ENCODE results near the gene CDAN1.

The CDAN1 gene

DNA sequence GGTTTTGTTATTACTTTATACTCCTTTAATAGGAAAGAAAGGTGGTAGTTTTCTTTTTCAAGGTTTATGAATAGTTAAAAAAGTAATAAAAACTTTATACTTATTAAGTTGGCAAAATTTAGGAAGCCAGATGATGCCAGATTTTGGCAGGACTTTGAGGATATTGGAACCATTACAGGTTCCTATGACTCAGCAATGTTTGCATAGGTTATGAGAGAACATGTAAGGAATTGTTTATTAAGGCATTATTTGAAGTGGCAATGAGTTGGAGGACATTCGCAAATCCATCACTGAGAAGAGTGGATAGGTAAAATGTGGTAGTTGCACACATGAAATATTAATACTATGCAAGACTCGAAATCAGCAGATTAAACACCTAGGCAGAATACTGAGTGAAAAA lies 29.9 kb downstream of the CDAN1 start:
- no peak for DNase-seq (ENCODE audit: extremely low read depth, insufficient read length)
- Histone ChIP-seq H3K27me3 (replicated peaks; ENCODE audit: control insufficient read depth, insufficient read depth, low read length) (no peaks in the 10 kb centered on the region), H3K36me3 (ENCODE audit: control insufficient read depth, insufficient read depth, low read length) (no peaks in the 10 kb centered on the region; the same call in 1 of the 2 replicates), H3K4me3 (replicated peaks; ENCODE audit: low read depth, low read length) (no peak overlapping the region)
- TF ChIP-seq, protein P1, sequence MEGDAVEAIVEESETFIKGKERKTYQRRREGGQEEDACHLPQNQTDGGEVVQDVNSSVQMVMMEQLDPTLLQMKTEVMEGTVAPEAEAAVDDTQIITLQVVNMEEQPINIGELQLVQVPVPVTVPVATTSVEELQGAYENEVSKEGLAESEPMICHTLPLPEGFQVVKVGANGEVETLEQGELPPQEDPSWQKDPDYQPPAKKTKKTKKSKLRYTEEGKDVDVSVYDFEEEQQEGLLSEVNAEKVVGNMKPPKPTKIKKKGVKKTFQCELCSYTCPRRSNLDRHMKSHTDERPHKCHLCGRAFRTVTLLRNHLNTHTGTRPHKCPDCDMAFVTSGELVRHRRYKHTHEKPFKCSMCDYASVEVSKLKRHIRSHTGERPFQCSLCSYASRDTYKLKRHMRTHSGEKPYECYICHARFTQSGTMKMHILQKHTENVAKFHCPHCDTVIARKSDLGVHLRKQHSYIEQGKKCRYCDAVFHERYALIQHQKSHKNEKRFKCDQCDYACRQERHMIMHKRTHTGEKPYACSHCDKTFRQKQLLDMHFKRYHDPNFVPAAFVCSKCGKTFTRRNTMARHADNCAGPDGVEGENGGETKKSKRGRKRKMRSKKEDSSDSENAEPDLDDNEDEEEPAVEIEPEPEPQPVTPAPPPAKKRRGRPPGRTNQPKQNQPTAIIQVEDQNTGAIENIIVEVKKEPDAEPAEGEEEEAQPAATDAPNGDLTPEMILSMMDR (IDR thresholded peaks at IDR 0.05; ENCODE audit: insufficient read depth, low read length, poor library complexity, severe bottlenecking): no peak

DNA sequence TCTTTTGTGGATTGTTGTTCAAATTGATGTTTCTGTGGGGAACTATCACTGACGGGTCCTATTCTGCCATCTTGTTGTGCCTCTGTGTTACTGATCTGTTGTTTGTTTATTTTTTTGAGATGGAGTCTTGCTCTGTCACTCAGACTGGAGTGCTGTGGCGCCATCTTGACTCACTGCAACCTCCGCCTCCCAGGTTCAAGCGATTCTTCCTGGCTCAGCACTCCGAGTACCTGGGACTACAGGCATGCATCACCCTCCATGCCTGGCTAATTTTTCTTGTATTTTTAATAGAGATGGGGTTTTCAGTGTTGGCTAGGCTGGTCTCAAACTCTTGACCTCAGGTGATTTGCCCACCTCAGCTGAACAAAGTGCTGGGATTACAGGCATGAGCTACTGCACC lies 31.6 kb downstream of the CDAN1 start:
- DNase-seq (ENCODE audit: extremely low read depth, insufficient read length): no peak
- H3K27me3 ChIP-seq (replicated peaks; ENCODE audit: control insufficient read depth, insufficient read depth, low read length): no peaks in the 10 kb centered on the region
- TF ChIP-seq, protein P1 (IDR thresholded peaks at IDR 0.05; ENCODE audit: insufficient read depth, low read length, poor library complexity, severe bottlenecking): no peak
- no peaks in the 10 kb centered on the region; the same call in 1 of the 2 replicates for H3K36me3 ChIP-seq (ENCODE audit: control insufficient read depth, insufficient read depth, low read length)
- H3K4me3 ChIP-seq (replicated peaks; ENCODE audit: low read depth, low read length): no peak overlapping the region

DNA sequence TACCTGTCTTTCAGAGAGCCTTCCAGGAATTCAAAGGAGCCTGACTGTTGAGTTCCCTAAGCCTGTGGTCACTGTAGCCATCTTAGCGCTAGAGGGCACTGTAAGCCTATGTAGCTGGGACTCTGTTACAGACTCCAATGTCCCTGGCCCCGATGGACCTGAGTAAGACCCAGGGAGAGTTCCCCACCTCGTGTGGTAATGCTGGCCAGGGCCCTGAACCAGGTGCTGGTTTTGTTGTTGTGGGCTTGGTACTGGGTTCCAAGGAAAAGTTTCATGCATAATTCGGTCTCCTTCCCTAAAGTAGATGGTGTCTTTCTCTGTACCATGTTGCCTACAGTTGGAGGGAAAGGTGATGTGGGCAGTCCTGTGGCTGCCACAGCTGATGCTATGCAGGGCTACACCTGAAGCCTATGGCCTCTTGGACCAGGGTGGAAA lies 32.4 kb downstream of the CDAN1 start:
- Histone ChIP-seq H3K4me3 (replicated peaks; ENCODE audit: low read depth, low read length) (no peak overlapping the region), H3K27me3 (replicated peaks; ENCODE audit: control insufficient read depth, insufficient read depth, low read length) (no peaks in the 10 kb centered on the region), H3K36me3 (ENCODE audit: control insufficient read depth, insufficient read depth, low read length) (no peaks in the 10 kb centered on the region; the same call in none of the 2 replicates)
- DNase-seq (ENCODE audit: extremely low read depth, insufficient read length): peak; percentile 21
- TF ChIP-seq, protein P1 (IDR thresholded peaks at IDR 0.05; ENCODE audit: insufficient read depth, low read length, poor library complexity, severe bottlenecking): peak; percentile 88

DNA sequence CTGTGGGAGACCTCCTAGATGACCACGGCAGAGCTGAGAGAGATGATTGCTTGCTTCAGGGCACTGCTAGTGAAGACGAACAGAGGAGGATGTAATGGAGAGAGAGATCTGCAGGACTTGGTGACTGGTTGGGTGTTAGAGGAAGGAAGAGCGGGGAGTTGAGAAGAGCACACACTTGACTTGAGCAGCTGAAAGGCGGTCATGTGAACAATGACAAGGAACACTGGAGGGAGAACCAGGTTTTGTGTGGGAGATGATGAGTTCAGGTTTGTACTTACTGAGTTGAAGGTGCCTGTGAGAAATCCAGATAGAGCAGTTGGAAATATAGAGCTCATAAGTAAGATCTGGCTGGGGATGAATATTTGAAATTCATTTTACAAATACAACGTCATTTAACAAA lies 40.3 kb downstream of the CDAN1 start:
- Histone ChIP-seq H3K27me3 (replicated peaks; ENCODE audit: control insufficient read depth, insufficient read depth, low read length) (no peaks in the 10 kb centered on the region), H3K36me3 (ENCODE audit: control insufficient read depth, insufficient read depth, low read length) (peaks cover 2% of the 10 kb centered on the region), H3K4me3 (replicated peaks; ENCODE audit: low read depth, low read length) (no peak overlapping the region)
- TF ChIP-seq, protein P1 (IDR thresholded peaks at IDR 0.05; ENCODE audit: insufficient read depth, low read length, poor library complexity, severe bottlenecking): no peak
- DNase-seq (ENCODE audit: extremely low read depth, insufficient read length): no peak

DNA sequence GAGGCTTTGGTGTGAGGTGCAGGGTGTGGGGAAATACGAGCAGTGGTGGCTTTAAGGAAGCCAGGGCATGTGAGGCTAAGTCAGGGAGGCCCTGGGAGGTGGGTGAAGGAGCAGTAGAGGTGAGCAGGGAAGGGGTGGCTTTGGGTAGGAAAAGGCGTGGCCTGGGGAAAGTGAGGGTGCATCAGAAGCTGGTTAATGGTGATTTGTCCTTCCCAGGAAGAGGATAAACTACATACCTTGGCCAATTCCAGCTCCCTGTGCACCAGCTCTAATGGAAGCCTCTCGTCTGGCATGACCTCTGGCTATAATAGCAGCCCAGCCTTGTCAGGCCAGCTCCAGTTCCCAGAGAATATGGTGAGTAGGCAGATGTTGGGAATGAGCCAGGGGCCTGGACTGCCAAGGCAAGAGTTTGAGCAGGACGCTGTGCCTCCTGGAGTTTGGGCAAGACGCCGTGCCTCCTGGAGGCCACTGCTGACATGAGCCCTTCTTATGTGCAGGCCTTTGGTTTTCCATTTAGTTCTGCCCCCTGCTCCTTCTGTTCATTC lies 41.3 kb downstream of the CDAN1 start:
- TF ChIP-seq, protein P1 (IDR thresholded peaks at IDR 0.05; ENCODE audit: insufficient read depth, low read length, poor library complexity, severe bottlenecking): no peak
- H3K27me3 ChIP-seq (replicated peaks; ENCODE audit: control insufficient read depth, insufficient read depth, low read length): no peaks in the 10 kb centered on the region
- H3K4me3 ChIP-seq (replicated peaks; ENCODE audit: low read depth, low read length): no peak overlapping the region
- no peak for DNase-seq (ENCODE audit: extremely low read depth, insufficient read length)
- peaks cover 2% of the 10 kb centered on the region for H3K36me3 ChIP-seq (ENCODE audit: control insufficient read depth, insufficient read depth, low read length)

DNA sequence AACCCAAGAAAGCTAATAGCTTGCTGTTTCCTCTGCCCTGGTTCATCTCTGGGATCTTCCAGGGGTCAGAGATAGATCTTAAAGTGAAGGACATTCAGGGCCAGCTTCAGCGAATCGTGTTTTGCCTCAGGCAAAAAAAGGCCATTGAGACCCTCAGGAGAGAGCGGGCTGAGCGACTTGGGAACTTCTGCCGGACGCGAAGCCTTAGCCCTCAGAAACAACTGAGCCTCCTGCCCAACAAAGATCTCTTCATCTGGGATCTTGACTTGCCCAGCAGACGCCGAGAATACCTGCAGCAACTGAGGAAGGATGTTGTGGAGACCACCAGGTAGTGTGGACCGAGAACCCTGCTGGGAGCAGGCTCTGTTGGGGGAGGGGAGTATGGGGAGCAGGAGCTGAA lies 42.5 kb downstream of the CDAN1 start:
- H3K27me3 ChIP-seq (replicated peaks; ENCODE audit: control insufficient read depth, insufficient read depth, low read length): no peaks in the 10 kb centered on the region
- TF ChIP-seq, protein P1 (IDR thresholded peaks at IDR 0.05; ENCODE audit: insufficient read depth, low read length, poor library complexity, severe bottlenecking): no peak
- no peak for DNase-seq (ENCODE audit: extremely low read depth, insufficient read length)

More for the DNA sequence above, 42.5 kb downstream of the CDAN1 start:
- H3K36me3 ChIP-seq (ENCODE audit: control insufficient read depth, insufficient read depth, low read length): peaks cover 2% of the 10 kb centered on the region
- no peak overlapping the region for H3K4me3 ChIP-seq (replicated peaks; ENCODE audit: low read depth, low read length)

Data from GM06990 (cell line).